HK-2 (cell line): ENCODE data around the gene CXCL14.

Experiments used
- DNase-seq: peaks from one replicate; pipeline ENCODE4 v3.0.0-alpha.2; 2018; ENCODE audit not compliant: unreplicated experiment

The CXCL14 gene

DNA sequence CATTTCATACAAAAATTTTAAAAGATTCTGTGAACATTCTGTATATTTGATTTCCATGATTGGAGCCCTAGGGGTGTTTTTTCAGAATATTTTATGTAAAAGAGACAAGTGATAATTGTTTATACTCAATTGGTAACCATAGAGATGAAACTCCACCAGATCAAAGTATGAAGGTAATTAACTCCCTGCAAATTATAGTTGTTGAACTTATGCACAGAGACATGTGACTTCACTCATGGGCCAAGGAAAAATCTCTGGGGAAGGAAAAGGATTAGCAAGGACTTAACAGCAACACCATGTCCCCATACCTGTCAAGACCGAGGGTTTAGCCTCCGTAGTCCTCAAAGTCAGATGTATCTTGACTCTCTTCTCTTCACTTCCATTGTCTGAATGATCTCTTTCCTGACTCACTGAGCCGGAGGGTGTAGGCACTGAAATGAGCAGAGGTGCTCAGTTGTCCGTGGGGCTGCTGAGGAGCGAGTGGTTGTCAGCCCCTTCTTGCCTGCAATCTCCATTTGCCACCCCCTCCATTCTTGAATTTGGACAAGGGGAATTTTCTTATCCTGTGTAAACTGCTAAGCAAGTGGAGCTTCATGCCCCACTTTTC is 17.5 kb upstream of the CXCL14 start:
- no peak for DNase-seq

DNA sequence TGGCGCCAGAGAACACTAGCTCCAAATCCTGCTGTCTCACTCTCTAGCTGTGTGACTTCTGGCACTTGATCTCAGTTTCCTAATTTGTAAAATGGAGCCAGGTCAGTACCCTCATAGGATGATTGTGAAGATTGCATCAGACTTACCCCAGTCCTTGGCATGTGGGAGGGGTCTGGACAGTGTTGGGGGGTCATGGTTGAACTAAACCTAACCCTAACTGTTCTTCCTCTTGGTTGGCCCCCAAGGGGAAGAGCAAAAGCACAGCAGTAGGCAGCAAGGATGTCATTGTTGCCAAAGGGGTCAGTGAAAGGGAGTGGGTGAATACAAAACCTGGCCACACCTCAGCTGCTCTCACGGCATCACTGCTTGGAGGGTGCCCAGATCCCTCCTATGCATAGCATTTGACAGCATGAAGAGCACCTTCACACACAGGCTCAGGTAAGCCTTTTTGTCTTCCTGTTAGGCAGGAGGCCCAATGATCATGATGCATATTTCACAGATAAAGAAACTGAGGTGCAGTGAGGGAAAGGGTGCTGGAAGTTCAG is 15.7 kb upstream of the CXCL14 start:
- DNase-seq = no peak

DNA sequence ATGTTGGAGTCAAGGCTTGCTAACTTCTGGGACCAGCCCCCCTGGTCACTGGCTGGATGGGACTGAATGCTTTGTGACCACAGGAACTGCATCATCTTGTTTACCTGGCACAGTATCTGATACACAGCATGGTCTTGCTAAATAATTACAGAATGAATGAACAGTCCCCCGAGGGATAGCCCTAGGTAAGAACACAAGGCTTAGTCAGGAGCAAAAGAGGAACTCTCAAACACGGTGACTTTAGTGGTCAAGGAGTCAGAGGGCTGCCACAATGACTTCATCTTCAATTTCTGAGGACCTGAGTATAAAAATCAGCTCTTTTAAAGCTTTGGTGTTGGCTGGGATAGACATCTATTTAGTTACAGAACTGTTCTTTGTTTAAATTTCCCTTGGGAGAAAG is 15.1 kb upstream of the CXCL14 start:
- DNase-seq = no peak

DNA sequence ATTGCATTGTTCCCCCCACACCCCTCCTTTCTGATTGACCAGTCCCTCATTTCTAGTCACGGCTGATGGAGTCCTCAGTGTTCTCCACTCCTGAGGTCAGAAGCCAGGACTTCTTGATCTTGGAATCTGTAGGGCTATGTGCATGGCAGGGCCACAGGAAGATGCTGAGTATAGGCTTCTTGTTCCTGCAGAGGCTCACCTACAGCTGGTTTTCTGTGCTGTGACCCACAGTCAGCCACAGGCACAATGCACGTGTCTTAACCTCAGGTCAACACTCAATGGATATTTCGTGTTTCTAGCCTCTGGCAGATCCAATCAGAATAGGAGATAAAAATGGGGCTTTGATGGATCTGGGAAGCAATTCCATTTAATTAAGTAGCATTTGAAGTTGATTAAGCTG is 14.3 kb upstream of the CXCL14 start:
- DNase-seq = no peak

DNA sequence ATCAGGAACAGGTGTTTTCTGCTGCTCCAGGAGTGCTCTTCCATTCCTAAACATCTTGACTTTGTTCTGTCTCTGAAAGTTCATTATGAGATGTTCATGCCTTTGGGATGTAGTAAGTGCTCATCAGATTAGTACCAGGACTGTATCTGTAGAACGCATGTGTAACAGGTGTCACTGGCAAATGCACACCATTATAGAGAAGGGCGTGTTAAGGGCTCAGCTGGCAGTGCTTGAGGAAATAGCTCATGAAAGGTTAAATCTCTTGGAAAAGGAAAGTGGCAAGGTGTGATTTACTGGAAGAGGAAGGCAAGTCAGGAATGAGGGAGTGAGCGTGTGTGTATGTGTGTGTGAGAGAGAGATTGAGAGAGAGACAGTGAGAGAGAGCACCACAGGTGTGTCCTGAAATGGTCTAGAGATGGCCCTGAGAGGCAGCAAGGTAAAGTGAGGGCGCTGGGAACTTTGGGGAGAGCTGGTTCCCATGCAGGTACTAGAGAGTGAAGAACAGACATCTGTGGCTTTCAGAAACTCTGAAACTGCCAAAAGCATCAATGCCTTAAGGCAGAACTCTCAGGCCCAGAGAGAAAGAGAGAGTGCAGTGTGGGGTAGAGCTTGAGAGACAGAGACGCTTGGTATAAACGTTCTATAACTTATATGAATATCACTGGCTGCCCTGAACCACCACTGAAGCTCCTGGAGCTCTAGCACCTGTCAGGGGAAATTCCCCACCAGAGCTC is 13.7 kb upstream of the CXCL14 start:
- no peak for DNase-seq

DNA sequence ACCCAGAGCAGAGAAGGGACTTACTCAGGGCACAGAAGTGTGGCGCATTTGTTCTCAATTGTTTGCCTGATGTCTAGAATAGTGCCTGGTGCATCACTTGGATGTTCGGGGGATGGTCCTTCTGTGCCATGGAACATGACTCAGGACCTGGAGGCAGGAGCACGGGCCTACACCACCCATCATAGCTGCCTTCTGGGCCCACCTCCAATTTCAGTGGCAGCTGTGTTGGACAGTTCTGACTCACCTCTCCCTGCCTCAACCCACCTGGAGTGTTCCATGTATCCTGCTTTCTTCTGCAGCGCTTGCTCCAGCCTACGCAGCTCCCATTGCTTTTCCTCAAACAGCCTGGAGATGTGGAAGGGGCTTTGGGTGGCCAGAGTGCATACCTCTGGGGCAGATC is 12.5 kb upstream of the CXCL14 start:
- DNase-seq = no peak

DNA sequence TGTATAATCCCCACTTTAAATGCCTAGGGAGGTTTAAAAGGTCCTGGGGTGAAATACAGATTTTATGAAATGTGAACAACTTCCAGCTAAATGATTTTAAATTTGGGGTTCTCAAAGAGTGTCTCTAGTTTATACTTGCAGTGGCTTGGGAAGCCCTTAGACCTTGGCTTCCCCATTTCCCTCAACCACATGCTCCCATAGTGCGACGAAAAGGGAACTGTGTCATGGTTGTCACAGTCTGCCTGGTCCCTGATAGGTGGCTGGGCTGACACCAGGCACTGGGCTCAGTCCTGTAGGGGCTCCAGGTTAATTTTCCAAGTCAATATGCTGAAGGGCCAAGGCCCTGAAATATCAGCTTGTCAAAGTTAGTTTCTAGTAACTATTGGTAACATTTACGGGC is 10.4 kb upstream of the CXCL14 start:
- no peak for DNase-seq

DNA sequence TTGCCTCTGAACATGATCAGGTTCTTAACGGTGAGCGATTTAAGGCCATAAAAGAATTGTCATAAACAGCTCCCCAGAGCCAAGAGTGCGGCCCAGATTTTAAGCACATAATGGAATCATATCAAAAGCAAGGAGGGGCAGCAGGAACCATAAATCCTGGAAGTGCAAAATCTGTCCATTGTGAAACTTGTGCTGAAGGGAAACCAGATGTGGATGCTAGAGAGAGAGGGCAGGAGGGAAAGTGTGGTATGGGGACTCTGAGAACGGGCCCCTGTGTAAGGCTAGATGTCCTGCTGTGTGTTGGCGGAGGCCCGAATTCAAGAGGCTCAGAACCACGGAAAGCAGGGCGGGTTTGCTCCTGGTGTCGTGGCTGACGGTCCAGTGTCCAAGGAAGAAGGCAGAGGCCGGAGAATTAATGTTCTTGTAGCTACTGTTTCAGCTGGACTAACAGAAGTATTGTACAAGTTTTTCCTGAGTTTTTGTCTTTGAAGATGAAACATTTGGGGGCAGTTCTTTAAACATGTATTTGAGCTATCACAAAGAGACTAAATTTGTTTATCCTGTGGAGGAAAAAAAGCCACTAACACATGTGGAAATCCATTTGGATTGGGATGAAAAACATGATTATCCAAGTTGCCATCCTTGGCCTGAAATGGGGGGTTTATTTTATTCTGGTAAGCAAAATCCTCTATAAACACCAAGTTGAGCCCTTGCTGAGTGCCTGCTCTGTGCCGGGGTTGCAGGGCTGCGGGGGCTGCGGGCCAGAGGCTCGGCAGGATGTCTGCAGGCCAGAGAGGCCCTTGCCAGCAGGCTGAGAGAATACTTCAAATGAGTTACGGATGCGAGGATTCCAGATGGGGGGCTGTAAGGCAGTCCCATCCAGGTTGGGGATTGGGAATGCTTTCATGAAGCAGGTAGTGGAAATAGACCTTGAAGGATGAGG is 9.2 kb upstream of the CXCL14 start:
- DNase-seq = no peak

DNA sequence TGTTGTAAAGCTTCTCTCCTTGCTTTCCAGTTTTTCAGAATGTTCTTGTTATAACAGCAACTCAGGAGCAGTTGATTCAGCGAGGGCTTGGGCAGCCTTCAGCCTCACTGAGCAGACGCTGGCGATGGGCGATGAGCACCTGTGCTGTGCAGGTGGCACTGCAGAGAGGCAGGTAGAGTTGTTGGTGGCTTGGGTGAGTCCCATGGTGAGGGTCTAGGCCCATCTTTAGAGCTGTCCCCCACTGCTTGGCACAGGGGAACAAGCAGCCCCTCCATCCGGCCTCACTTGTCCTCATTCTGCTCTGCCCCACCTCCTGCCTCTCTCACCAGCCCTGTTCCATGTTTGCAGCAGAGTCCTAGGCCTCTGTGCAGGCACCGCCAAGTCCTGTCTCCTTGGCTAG is 6.1 kb upstream of the CXCL14 start:
- DNase-seq = no peak

DNA sequence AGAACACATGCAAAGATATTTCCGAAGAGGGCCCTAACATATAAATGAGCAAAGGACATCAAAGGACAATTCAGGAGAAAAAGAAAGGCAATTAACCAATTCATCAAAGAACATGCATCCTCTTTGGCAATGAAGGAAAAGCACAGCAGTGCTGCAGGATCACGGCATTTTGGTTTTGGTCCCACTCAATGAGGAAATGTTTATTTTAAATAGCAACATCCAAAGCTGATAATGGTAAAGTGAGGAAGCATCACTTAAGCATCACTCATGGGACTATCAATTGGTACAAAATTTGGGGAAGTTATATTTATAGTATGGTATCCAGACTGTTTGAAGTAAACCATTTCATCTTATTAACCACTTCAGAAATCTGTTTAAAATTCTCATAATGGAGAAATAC is 5.5 kb upstream of the CXCL14 start:
- no peak for DNase-seq

DNA sequence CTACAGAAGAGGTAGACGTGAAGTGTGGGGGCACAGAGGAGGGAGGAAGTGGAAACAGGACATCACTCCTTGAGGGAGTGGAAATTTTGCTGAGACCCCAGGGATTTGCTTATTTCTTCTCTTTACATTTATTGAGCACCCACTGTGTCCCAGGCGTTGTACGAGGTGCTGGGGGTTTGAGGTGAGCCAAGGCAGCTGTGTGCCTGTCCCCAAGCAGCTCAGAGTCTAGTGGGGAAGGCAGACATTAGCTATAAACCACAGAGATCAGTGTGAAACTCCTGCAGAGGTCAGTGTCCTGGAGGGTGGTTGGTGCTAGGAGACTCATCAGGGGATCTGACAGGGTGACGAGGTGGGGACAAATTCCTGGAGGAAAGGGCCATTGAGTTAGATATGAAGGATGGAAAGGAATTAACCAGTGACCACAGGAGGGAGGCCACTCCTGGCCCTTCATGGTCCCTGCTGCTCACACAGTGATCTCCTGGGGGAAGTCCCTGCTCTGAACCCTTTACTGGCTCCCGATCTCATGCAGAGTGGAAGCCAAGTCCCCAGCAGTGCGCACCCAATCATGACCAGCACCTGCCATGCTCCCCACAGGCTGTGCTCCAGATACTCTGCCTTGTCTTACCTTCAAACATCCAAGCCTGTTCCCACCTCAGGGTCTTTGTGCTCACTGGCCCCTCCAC is 3.4 kb upstream of the CXCL14 start:
- DNase-seq = no peak

DNA sequence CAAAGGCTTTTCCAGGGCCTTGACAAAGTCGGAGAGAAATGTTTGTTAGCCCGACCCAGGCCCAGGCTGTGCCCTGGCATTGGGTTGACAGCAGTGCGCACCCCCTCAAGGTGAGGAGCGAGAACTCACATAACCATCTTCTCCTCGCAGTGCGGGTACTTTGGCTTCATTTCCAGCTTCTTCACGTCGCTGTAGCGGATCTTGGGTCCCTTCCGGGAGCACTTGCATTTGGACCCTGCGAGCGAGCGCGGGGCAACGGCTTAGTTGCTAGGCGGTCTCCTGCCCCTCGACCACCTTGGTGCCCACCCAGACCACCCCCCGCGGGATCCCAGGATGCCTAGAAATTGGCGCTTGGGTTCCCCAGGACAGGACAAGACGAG is 496 bp downstream of the CXCL14 start:
- no peak for DNase-seq

DNA sequence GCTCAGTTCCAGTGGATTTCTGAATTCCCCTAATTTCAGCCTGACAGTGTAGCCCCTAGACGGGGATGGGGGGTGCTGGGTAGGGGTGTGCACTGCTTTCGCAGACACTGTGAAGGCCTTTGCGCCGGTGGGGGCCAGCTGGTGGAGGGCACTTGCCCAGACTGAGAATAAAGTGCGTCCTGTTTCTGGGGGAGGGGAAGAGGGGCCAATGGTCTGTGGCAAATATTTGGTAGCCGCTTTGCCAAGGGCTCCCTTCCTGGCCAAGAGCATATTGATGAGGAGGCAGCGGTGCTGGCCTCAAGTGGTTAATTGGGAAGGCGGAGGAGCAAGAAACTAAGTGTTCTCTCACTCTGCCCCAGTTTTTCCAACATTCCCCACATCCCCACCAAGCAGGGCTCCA is 1.4 kb downstream of the CXCL14 start:
- no peak for DNase-seq

DNA sequence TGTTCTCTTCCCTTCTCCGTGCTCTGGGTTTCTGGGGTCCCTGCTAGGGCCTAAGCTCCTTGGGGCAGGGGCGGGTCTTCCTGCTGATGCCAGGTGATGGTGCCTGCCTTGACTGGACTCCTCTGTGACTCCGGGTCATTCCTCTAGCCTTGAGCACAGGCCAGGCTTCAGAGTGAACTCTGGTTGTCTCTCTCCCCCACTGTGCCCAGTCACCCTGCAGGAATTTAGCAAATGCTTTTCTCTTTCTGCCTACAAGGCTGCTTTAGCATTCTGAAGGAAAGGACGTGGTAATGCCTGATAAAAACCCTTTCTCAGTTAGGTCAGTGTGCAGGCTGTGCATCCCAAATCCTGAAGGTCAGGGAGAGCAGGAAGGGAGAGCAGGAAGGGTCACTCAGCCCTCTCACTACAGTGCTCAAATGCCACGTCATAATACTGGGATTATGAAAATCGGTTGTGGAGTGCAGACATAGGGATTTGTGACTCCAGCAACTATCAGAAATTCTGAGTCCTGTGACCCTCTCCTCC is 2.7 kb downstream of the CXCL14 start:
- DNase-seq = no peak

DNA sequence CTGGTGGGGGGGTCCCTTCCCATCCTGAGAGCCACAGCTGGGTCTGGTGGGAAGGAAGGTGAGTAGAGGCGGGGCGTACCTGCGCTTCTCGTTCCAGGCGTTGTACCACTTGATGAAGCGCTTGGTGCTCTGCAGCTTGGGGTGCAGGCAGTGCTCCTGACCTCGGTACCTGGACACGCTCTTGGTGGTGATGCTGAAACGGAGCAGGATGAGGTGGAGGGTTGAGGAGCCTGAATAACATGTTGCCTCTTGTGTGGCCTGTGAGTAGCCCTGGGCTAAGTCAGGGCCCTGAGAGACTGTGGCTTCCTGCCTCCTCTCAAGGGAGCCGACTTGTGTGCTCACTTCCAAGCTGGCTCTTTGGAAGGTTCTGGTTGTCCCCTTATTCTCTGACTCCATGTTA is 4.3 kb downstream of the CXCL14 start:
- DNase-seq = no peak

DNA sequence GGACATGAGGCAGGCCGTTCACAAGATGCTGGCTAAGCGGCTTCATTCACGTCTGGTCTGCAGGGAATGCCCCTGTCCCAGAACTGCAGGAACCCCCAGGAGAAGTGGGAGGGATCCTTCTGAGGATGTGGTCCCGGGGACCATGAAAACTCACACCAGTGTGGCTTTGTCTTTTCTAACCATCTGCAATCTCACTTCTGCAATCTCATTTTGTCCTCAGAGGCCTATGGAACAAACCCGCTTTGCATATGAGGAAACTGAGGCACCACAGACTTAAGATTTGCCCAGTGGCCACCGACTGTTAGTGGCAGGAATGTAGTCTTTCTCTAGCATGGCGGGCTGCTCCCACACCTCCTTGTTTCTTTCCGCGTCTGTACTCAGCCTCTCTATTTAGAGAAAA is 6.9 kb downstream of the CXCL14 start:
- DNase-seq = no peak

DNA sequence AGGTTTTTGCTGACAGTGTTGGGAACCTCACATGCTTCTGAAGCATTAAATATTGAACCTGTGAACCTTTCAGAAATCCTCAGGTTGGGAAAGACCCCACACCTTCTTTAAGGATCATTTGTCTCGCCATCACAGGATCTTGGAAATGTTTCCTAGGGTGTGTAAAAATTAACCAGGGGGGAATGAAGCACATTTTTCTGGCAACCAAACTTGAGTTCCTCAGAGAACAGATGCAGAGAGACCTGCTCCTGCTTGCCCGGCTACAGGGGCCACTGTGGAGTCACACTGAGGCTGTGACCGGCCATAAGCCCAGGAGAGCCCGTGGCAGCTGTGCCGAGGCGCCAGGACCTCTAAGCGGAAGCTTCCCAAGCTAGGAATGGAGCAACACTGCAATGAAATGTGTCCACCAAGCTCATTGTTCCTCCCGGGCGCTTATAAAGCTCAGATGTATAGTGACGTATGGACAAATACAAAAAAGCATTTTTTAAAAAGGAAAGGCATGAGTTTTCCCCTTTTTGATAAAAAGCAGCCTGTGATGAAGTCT is 7.7 kb downstream of the CXCL14 start:
- no peak for DNase-seq

DNA sequence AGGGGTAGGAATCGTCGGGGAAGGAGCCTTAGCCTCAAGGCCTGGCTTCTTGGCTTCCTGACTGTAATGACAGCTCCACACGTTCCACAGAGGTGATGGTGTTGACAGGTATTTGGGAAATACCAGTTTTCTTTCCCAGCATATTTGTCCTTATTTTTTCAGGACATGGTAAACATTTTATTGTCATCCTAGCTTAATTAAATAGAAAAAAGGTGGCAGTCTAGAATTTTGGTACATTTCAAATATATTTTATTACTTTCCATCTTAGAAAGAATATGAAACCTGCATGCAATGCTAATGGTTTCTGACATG is 8.4 kb downstream of the CXCL14 start:
- DNase-seq = no peak

DNA sequence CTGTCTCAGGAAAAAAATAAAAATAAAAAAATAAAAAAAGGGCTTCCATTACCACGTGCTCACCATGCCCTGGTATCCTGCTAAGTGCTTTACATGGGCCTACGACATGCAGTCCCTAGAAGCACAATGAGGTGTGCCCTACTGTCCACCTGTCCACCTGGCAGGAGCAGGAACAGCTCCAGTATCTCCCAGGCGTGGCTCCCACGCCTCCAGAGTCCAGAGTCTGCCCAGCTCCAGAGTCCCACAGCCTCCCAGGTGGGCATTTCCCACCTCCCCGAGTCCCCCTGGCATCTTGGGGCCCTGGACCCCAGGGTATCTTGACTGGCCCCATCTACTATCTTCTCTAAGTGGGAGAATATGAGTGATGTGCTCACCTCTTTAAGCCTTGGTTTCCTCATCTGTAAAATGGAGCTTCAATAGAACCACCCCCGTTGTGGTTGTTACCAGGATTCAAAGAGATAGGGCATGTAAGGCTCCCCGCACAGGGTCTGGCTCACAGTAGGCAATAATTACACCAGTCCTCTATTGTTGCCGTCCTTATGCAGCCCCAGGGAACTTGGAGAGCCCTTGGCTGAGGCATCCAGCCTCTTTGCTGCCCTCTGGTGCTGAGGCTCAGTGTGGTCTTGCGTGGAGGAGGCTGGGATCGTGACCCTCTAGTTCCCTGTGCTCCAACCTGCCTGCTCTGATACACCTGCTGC is 8.9 kb downstream of the CXCL14 start:
- DNase-seq = no peak

DNA sequence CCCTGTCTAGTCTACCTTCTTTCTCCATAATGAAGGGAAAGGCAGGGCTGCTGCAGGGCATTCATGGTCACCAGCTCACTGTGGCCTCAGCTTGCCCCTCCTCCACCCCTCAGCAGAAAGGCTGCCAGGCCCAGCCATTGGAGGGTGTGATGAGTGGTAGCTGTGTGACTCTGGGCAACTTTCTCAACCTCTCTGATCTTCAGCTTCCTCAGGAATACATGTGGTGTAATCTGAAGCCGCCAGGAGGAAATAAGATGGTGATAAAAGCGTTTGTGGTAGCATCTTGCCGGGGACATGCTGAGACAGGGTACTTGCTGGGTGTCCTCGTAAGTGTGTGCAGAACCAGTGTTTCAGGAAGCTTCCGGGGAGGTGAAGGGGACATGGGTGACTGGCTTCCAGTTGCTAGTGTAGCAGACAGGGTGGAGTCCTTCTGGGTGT is 9.8 kb downstream of the CXCL14 start:
- DNase-seq = no peak

DNA sequence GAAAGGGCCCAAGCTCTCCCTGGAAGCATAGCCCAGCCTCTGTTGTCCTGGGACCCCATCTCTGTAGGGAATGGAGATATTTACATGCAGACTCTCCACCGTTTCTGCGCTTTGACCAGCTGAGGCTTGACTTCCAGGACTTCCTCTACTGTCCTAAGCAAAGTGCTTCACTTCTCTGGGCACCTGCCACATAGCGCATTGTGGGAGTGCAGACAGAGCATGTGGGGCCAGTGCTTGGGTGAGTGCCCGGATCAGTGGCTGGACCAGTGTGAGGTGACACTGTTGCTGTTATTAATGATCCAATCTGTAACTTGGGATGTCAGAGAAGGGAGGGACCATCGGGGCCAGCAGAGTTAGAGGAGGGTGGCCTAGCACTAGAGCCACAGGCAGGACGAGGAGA is 10.5 kb downstream of the CXCL14 start:
- no peak for DNase-seq
